ENCODE measurements around the gene EXO1.

- TF ChIP-seq CTCF (IDR thresholded peaks at IDR 0.05) (no peak), EP300 (IDR thresholded peaks at IDR 0.05; ENCODE audit: borderline replicate concordance in 1 of 2, low read depth in 1 of 2, low read length in 1 of 2) (no peak), RCOR1 (IDR thresholded peaks at IDR 0.05; ENCODE audit: low read length) (no peak)
Observed at GRCh38 chr1:241817956-241818612, 29.9 kb upstream of the EXO1 start.

Data from SK-N-SH (cell line).